Stimulated activated CD4-positive, alpha-beta T cell treated with anti-CD3 and anti-CD28 coated beads, Interleukin-4, amount 100 ng/mL, for 48 hours (primary cell): ENCODE data around the gene TRAPPC2B.
A peak's percentile ranks its signal among the peaks of the same experiment; 100 is the strongest.
"Not testable (repeated sequence)": the region's sequence is repeated elsewhere in the genome, so short reads cannot be mapped to it uniquely, and the experiment has no call there.

Source experiments
- DNase-seq, 2 donors: peaks; one replicate each; pipeline ENCODE4 v3.0.0-alpha.2; 2020; ENCODE audit warnings: low read depth in 2 of 2

The TRAPPC2B gene

DNA sequence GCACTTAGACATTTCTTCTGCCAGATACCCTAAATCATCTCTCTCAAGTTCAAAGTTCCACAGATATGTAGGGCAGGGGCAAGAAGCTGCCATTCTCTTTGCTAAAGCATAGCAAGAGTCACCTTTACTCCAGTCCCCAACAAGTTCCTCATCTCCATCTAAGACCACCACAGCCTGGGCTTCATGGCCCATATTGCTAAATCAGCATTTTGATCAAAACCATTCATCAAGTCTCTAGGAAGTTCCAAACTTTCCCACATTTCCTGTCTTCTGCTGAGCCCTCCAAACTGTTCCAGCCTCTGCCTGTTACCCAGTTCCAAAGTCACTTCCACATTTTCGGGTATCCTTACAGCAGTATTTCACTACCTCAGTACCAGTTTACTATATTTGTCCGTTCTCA, 11.3 kb downstream of the TRAPPC2B start:
- DNase-seq: not testable (repeated sequence)

DNA sequence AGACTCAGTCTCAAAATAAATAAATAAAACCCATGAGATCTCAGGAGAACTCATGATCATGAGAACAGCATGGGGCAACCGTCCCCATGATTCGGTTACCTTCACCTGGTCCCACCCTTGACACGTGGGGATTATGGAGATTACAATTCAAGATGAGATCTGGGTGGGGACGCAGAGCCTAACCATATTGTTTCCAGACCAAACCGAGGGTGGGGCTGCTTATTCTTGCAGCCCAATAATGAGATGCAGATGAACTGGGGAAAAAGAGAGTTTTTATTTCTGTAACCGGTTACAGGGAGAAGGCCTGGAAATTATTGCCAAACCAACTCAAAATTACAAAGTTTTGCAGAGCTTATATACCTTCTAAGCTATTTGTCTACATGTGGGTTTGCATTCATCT, 12.8 kb downstream of the TRAPPC2B start:
- DNase-seq: no peak

DNA sequence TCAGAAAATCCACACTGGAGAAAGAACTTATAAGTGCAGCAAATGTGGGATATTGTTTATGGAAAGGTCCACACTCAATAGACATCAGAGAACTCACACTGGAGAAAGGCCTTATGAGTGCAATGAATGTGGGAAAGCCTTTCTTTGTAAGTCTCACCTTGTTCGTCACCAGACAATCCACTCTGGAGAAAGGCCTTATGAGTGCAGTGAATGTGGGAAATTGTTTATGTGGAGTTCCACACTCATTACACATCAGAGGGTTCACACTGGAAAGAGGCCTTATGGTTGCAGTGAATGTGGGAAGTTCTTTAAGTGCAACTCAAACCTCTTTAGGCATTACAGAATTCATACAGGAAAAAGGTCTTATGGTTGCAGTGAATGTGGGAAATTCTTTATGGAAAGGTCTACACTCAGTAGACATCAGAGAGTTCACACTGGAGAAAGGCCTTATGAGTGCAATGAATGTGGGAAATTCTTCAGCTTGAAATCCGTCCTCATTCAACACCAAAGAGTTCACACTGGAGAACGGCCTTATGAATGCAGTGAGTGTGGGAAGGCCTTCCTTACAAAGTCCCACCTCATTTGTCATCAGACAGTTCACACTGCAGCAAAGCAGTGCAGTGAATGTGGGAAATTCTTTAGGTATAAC, 14.3 kb downstream of the TRAPPC2B start:
- no peak for DNase-seq

- no peak for DNase-seq
These were observed 17.6 kb downstream of the TRAPPC2B start for GRCh38 chr19:57380923-57381322.

GRCh38 chr19:57382806-57383488, 19.6 kb downstream of the TRAPPC2B start:
- DNase-seq: no peak

DNA sequence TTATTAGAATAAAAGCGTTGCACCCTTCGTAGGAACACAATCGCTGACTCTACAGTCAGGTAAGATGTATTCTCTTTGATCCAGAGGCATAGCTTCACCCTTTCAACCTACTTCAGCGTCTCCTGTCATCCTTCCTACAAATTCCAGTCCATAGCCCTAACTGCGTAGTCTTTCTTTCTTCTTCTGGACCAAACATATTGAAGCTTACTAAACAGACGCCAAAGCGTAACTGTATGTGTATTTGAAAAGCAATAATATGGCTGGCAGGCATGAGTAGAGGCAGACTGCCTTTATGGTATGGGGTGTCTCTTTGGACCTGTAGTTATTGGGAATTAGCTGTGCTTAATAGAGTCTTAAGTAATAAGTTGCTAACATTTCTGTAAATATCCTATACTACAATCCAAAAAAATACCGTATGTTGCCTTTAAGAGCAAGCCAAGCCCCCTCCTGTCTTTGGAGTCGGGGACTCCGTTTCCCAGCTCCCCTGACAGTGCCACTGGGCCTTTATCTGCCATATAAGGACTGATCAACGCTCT, 25.9 kb downstream of the TRAPPC2B start:
- DNase-seq: no peak

DNA sequence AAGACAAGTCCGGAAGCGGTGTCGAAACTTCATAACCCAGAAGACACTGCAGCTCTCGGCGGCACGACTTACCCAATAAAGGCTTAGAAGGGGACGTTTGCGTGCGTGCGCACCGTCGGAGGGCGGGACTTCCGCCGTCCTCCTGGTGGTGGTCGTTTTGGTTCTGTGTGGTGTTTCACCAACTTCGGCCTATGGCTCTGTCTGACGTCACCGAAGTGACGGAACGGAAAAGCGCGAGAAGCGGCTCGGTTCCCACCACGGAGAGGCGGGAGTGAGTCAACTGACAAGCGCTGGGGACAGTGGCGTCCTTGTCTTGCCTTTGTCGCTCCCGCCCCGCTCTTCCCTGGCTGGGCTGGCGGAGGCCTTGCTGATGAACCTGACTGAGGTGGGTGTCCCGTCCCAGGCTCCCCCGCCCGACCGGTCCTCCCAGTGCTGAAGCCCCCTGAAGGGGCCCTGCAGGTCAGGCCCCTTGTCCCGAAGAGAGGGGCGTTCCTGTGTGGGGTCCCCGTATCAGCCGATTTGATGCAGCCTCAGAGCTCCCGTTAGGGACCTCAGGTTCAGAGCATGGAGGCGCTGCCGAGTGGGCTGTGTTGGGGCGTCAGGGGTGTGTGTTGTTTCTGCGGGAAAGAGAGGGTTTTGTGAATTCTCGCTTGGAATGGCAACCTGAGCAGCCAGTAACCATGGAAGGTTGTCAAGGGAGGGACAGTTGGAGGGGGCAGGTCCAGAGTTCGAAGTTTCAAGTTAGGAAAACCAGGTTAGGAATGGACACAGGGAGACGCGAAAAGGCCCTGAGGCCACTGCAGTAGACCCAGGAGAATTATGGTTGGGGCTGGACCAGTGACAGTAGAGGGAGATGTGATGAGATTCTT, 26.6 kb downstream of the TRAPPC2B start, which contains the start of gene ZNF548:
Gene ZNF548 (plus strand): TSS at position 125 of the 869 bp plus-strand sequence. CDS start 246 bp downstream, at position 371.
- DNase-seq: peak; percentile 90 to 94

GRCh38 chr19:57395710-57396109, 32.4 kb downstream of the TRAPPC2B start:
- DNase-seq: no peak

- DNase-seq: no peak
These were observed 35.5 kb downstream of the TRAPPC2B start for GRCh38 chr19:57398868-57399267.

GRCh38 chr19:57403737-57404563, 40.6 kb downstream of the TRAPPC2B start:
- DNase-seq: no peak

DNA sequence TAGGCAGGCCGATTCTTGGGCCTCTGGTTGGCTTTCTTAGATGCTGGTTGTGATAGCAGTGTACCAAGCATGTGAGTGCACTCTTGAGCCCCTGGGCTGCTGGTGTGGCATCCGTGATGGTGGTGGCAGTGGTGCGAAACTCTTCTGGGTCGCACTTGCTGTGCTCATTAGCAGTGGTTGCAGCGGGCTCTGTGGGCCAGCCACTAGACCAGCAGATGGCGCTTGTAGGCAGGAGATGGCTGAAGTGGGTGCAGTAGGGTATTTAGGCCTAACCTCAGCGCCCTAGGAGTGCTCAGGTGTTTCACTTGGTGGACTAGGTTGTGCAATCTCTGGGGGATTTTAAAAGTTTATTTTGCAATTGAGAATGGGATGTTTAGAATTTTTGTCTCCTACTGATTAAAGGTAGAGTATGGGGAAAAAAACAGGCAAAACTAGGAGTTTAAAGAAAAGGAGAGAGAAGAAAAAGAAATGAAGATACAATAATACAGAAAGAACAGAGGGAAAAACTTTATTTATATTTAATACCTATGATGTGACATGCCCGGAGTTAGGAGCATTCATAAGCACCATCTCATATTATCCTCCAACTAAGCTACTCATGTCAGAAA, 43.3 kb downstream of the TRAPPC2B start:
- DNase-seq: peak; percentile 55 to 61

GRCh38 chr19:57410877-57411671, 47.7 kb downstream of the TRAPPC2B start, which contains the start of gene ZNF17:
ZNF17 (plus strand) TSS chr19:57411161; CDS start chr19:57413616, 2,455 bp downstream.
- peak; percentile 87 to 91 for DNase-seq
